HEK293 (cell line): ENCODE results near the gene EEF2K.
A peak's percentile ranks its signal among the peaks of the same experiment; 100 is the strongest.

ENCODE experiments used
- BCL11A ChIP-seq: fragments of 450-650 bp; formaldehyde crosslinking; IDR thresholded peaks from 2 replicates; pipeline ENCODE4 v1.5.1; 2016; ENCODE audit warnings: low read depth, missing biosample characterization, missing genetic modification characterization
- BCL11B ChIP-seq: fragments of 450-650 bp; formaldehyde crosslinking; IDR thresholded peaks from 2 replicates; pipeline ENCODE4 v1.5.1; 2016; ENCODE audit warnings: low read depth, missing biosample characterization, missing genetic modification characterization
- GLIS1 ChIP-seq: fragments of 450-650 bp; formaldehyde crosslinking; IDR thresholded peaks from 2 replicates; pipeline ENCODE4 v1.5.1; 2016; ENCODE audit warnings: missing biosample characterization, missing genetic modification characterization
- HOXA7 ChIP-seq: sonication (generic); formaldehyde crosslinking; IDR thresholded peaks from 2 replicates; pipeline ENCODE4 v1.8.1; 2022; ENCODE audit warnings: missing genetic modification reagents, borderline replicate concordance
- HOXD13 ChIP-seq: sonication (generic); formaldehyde crosslinking; IDR thresholded peaks from 2 replicates; pipeline ENCODE4 v1.8.0; 2022; ENCODE audit warnings: missing genetic modification reagents, borderline replicate concordance
- MYNN ChIP-seq: fragments of 450-650 bp; formaldehyde crosslinking; IDR thresholded peaks from 2 replicates; pipeline ENCODE4 v1.5.1; 2016; ENCODE audit warnings: missing biosample characterization, missing genetic modification characterization, borderline replicate concordance
- MZF1 ChIP-seq: fragments of 450-650 bp; formaldehyde crosslinking; IDR thresholded peaks from 2 replicates; pipeline ENCODE4 v1.5.1; 2017; ENCODE audit warnings: missing biosample characterization, missing genetic modification characterization, borderline replicate concordance
- PRDM10 ChIP-seq: fragments of 450-650 bp; formaldehyde crosslinking; IDR thresholded peaks from 2 replicates; pipeline ENCODE4 v1.5.1; 2016; ENCODE audit warnings: missing biosample characterization, missing genetic modification characterization
- TRIM28 ChIP-seq: IDR thresholded peaks from 2 replicates; pipeline ENCODE4 v1.6.1; 2011; ENCODE audit warnings: low read length, control low read depth, borderline replicate concordance
- ZBTB49 ChIP-seq: fragments of 450-650 bp; formaldehyde crosslinking; IDR thresholded peaks from 2 replicates; pipeline ENCODE4 v1.5.1; 2016; ENCODE audit warnings: missing biosample characterization, missing genetic modification characterization, low read depth
- ZBTB7A ChIP-seq: fragments of 450-650 bp; formaldehyde crosslinking; IDR thresholded peaks from 2 replicates; pipeline ENCODE4 v1.5.1; 2016; ENCODE audit warnings: low read depth, missing biosample characterization, missing genetic modification characterization
- ZFP37 ChIP-seq: fragments of 450-650 bp; formaldehyde crosslinking; IDR thresholded peaks from 2 replicates; pipeline ENCODE4 v1.5.1; 2016; ENCODE audit warnings: missing biosample characterization, missing genetic modification characterization
- ZFP69B ChIP-seq: fragments of 450-650 bp; formaldehyde crosslinking; IDR thresholded peaks from 2 replicates; pipeline ENCODE4 v1.5.1; 2016; ENCODE audit warnings: missing biosample characterization, missing genetic modification characterization
- ZNF112 ChIP-seq: fragments of 450-650 bp; formaldehyde crosslinking; IDR thresholded peaks from 2 replicates; pipeline ENCODE4 v1.5.0; 2017; ENCODE audit warnings: missing biosample characterization, missing genetic modification characterization
- ZNF292 ChIP-seq: fragments of 450-650 bp; formaldehyde crosslinking; IDR thresholded peaks from 2 replicates; pipeline ENCODE4 v1.5.1; 2016; ENCODE audit warnings: low read depth, missing biosample characterization, missing genetic modification characterization, borderline replicate concordance
- ZNF335 ChIP-seq: fragments of 450-650 bp; formaldehyde crosslinking; conservative IDR thresholded peaks from 2 replicates; pipeline ENCODE4 v1.5.1; 2016; ENCODE audit warnings: missing biosample characterization, missing genetic modification characterization
- ZNF391 ChIP-seq: fragments of 450-650 bp; formaldehyde crosslinking; IDR thresholded peaks from 2 replicates; pipeline ENCODE4 v1.5.1; 2016; ENCODE audit warnings: low read depth, missing biosample characterization, missing genetic modification characterization, borderline replicate concordance
- ZNF48 ChIP-seq: fragments of 450-650 bp; formaldehyde crosslinking; IDR thresholded peaks from 2 replicates; pipeline ENCODE4 v1.5.1; 2016; ENCODE audit warnings: missing biosample characterization, missing genetic modification characterization
- ZNF510 ChIP-seq: fragments of 450-650 bp; formaldehyde crosslinking; IDR thresholded peaks from 2 replicates; pipeline ENCODE4 v1.5.1; 2018; ENCODE audit warnings: mild to moderate bottlenecking, missing genetic modification characterization, missing biosample characterization; ENCODE audit not compliant: insufficient replicate concordance
- ZNF514 ChIP-seq: fragments of 450-650 bp; formaldehyde crosslinking; IDR thresholded peaks from 2 replicates; pipeline ENCODE4 v1.5.1; 2016; ENCODE audit warnings: missing biosample characterization, missing genetic modification characterization
- ZNF544 ChIP-seq: fragments of 450-650 bp; formaldehyde crosslinking; IDR thresholded peaks from 2 replicates; pipeline ENCODE4 v1.5.0; 2017; ENCODE audit warnings: missing biosample characterization, missing genetic modification characterization
- ZNF596 ChIP-seq: fragments of 450-650 bp; IDR thresholded peaks from 2 replicates; pipeline ENCODE4 v1.5.0; 2018; ENCODE audit warnings: missing biosample characterization, mild to moderate bottlenecking, missing genetic modification characterization, moderate library complexity
- ZNF610 ChIP-seq: fragments of 450-650 bp; formaldehyde crosslinking; IDR thresholded peaks from 2 replicates; pipeline ENCODE4 v1.5.1; 2016; ENCODE audit warnings: missing biosample characterization, missing genetic modification characterization, borderline replicate concordance
- ZNF645 ChIP-seq: fragments of 450-650 bp; formaldehyde crosslinking; IDR thresholded peaks from 2 replicates; pipeline ENCODE4; 2016; ENCODE audit warnings: missing biosample characterization, missing genetic modification characterization
- ZNF76 ChIP-seq: fragments of 450-650 bp; formaldehyde crosslinking; IDR thresholded peaks from 2 replicates; pipeline ENCODE4; 2016; ENCODE audit warnings: low read depth, missing biosample characterization, missing genetic modification characterization, borderline replicate concordance
- ZNF791 ChIP-seq: fragments of 450-650 bp; formaldehyde crosslinking; IDR thresholded peaks from 2 replicates; pipeline ENCODE4 v1.5.1; 2016; ENCODE audit warnings: missing biosample characterization, missing genetic modification characterization
- ZSCAN30 ChIP-seq: fragments of 450-650 bp; IDR thresholded peaks from 2 replicates; pipeline ENCODE4 v1.5.1; 2018; ENCODE audit warnings: missing biosample characterization, mild to moderate bottlenecking, missing genetic modification characterization, moderate library complexity
- ZSCAN5A ChIP-seq: fragments of 450-650 bp; formaldehyde crosslinking; IDR thresholded peaks from 2 replicates; pipeline ENCODE4 v1.5.1; 2016; ENCODE audit warnings: missing biosample characterization, missing genetic modification characterization
- TF ChIP-seq, protein P1 (sequence below): fragments of 450-650 bp; formaldehyde crosslinking; IDR thresholded peaks from 2 replicates; pipeline ENCODE4 v1.5.1; 2016; ENCODE audit warnings: missing biosample characterization, missing genetic modification characterization

EEF2K gene

DNA sequence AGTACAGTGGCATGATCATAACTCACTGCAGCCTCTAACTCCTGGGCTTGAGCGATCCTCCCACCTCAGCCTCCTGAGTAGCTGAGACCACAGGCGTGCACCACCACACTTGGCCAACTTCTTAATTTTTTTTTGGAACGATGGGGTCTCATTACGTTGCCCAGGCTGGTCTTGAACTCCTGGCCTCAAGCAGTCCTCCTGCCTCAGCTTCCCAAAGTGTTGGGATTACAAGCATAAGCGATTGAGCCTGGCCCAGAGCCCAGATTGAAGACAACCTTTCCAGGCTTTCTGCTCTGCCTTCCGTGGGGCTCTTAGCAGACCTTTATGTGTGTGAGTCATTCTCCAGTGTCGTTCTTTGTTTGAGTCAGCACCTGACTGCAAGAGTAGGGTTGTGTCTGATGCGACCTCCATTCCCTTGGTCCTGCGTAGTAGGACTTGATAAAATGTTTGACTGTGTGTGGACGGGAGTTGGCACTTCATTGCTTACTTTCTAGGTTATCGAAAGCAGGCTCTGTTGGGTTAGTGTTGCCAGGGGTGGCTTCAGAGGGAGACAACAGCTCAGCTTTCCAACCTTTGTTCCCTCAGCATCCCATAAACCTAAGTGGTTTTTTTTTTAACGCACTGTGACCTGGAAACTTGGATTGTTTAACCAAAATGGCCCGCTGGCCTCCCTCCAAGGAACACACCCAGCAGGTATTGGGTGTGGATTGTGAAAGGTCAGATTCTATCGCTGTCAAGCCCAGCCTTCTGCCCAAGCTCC lies 26.4 kb downstream of the EEF2K start (continued):
- 0 out of 2 replicates have a peak, but pooled peaks have one; percentile 16 for TF ChIP-seq HOXD13 (CRISPR knock-in tag)
- no peak for TF ChIP-seq ZNF791 (tag by site-specific recombination)
- TF ChIP-seq ZSCAN30 (tag by site-specific recombination), result no peak; the same call in 1 of the 2 replicates
- TF ChIP-seq ZNF596 (tag by site-specific recombination), result no peak; the same call in 1 of the 2 replicates
- peak; percentile 55; the same call in 1 of the 2 replicates for TF ChIP-seq ZNF76
- no peak for TF ChIP-seq ZNF292 (tag by site-specific recombination)
- peak; percentile 87 for TF ChIP-seq ZNF645 (tag by site-specific recombination)
- TF ChIP-seq ZNF610 (tag by site-specific recombination), result peak; percentile 85
- TF ChIP-seq ZNF514, result no peak
- TF ChIP-seq ZBTB7A (tag by site-specific recombination), result peak; percentile 65; the same call in 1 of the 2 replicates
- no peak for TF ChIP-seq BCL11B (tag by site-specific recombination)
- TF ChIP-seq ZNF544 (tag by site-specific recombination), result no peak
- no peak for TF ChIP-seq ZNF335 (tag by site-specific recombination)
- peak; percentile 91 for TF ChIP-seq TRIM28
- TF ChIP-seq ZBTB49 (tag by site-specific recombination), result 0 out of 2 replicates have a peak, but pooled peaks have one; percentile 54
- TF ChIP-seq ZNF391, result 0 out of 2 replicates have a peak, but pooled peaks have one; percentile 16
- TF ChIP-seq ZFP69B (tag by site-specific recombination), result peak; percentile 66
- no peak for TF ChIP-seq MYNN (tag by site-specific recombination)
- TF ChIP-seq ZSCAN5A (tag by site-specific recombination), result 0 out of 2 replicates have a peak, but pooled peaks have one; percentile 34
- peak; percentile 69 for TF ChIP-seq PRDM10 (tag by site-specific recombination)
- TF ChIP-seq MZF1 (tag by site-specific recombination), result peak; percentile 77; the same call in 1 of the 2 replicates
- TF ChIP-seq BCL11A (tag by site-specific recombination), result no peak
- no peak for TF ChIP-seq ZFP37
- TF ChIP-seq GLIS1 (tag by site-specific recombination), result 0 out of 2 replicates have a peak, but pooled peaks have one; percentile 54
- TF ChIP-seq HOXA7 (CRISPR knock-in tag), result no peak
- TF ChIP-seq ZNF48 (tag by site-specific recombination), result no peak
- peak; percentile 42 for TF ChIP-seq ZNF510 (tag by site-specific recombination)
- no peak for TF ChIP-seq ZNF112
- TF ChIP-seq, protein P1, sequence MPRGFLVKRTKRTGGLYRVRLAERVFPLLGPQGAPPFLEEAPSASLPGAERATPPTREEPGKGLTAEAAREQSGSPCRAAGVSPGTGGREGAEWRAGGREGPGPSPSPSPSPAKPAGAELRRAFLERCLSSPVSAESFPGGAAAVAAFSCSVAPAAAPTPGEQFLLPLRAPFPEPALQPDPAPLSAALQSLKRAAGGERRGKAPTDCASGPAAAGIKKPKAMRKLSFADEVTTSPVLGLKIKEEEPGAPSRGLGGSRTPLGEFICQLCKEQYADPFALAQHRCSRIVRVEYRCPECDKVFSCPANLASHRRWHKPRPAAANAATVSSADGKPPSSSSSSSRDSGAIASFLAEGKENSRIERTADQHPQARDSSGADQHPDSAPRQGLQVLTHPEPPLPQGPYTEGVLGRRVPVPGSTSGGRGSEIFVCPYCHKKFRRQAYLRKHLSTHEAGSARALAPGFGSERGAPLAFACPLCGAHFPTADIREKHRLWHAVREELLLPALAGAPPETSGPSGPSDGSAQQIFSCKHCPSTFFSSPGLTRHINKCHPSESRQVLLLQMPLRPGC (tag by site-specific recombination), result peak; percentile 76
